H1 (cell line): ENCODE results near the gene CASKIN2. TPM values are rescaled to one million over a fixed set of nuclear protein-coding genes. Genes with fewer than 3 reads are reported as not detected.
A peak's percentile ranks its signal among the peaks of the same experiment; 100 is the strongest.

ENCODE experiments used
- CTCF ChIA-PET: fragments of 300-600 bp; sonication (Branson Sonifier 250); formaldehyde crosslinking; loops from one replicate; lab custom pipeline; 2021; ENCODE audit not compliant: partially characterized antibody; lab: Charles Lee
- POLR2A ChIA-PET: fragments of 300-600 bp; sonication (Branson Sonifier 250); formaldehyde crosslinking; loops from one replicate; lab custom pipeline; 2021; ENCODE audit warnings: inconsistent platforms; ENCODE audit not compliant: partially characterized antibody; lab: Charles Lee
- DNase-seq, 2 experiments: peaks; one replicate each; pipeline versions ENCODE4 v3.0.0 to v3.0.0-alpha.2; 2010 to 2022; ENCODE audit warnings: low spot score in 2 of 2, low read depth in 1 of 2, mixed read lengths in 1 of 2
- FAIRE-seq: peaks from 2 replicates; lab custom pipeline; 2011; peaks lifted over from hg19 to GRCh38; lab: Jason Lieb, UNC
- H2AFZ ChIP-seq: 2 replicates; pipeline ENCODE4 v1.8.1; 2012; ENCODE audit warnings: low read length, inconsistent platforms
- H2AK5ac ChIP-seq: 2 replicates; pipeline ENCODE4 v1.6.1; 2013; ENCODE audit warnings: low read depth, low read length
- H2BK120ac ChIP-seq: replicated peaks from 2 replicates; pipeline ENCODE3; 2013; ENCODE audit warnings: low read depth, low read length, inconsistent platforms
- H2BK12ac ChIP-seq: 2 replicates; pipeline ENCODE4 v1.6.1; 2013; ENCODE audit warnings: low read depth, low read length
- H2BK15ac ChIP-seq: 2 replicates; pipeline ENCODE4 v1.6.1; 2013; ENCODE audit warnings: low read length
- H2BK20ac ChIP-seq: 2 replicates; pipeline ENCODE4 v1.6.1; 2013; ENCODE audit warnings: low read length
- H2BK5ac ChIP-seq: 2 replicates; pipeline ENCODE4 v1.6.1; 2013; ENCODE audit warnings: low read depth, low read length
- H3K14ac ChIP-seq: 2 replicates; pipeline ENCODE4 v1.6.1; 2013; ENCODE audit warnings: inconsistent platforms; ENCODE audit not compliant: insufficient read length
- H3K18ac ChIP-seq: 2 replicates; pipeline ENCODE4 v1.6.1; 2013; ENCODE audit warnings: low read length; ENCODE audit errors: extremely low read depth
- H3K23ac ChIP-seq: 2 replicates; pipeline ENCODE4 v1.6.1; 2013; ENCODE audit warnings: inconsistent platforms; ENCODE audit not compliant: insufficient read length
- H3K23me2 ChIP-seq: 2 replicates; pipeline ENCODE4 v1.6.1; 2013; ENCODE audit warnings: low read depth, low read length
- H3K27ac ChIP-seq: 2 replicates; pipeline ENCODE4 v1.6.1; 2011; ENCODE audit warnings: low read depth, low read length, inconsistent platforms
- H3K27me3 ChIP-seq, 4 experiments: replicated peaks in 1 of 4; 1 replicate in 1 of 4; 2 replicates in 3 of 4; pipeline versions ENCODE4 v1.6.1 to v1.8.1; 2011 to 2013; ENCODE audit warnings: low read length in 3 of 4, mild to moderate bottlenecking in 3 of 4, inconsistent platforms in 2 of 4, mixed read lengths in 2 of 4, moderate library complexity in 1 of 4; ENCODE audit not compliant: control insufficient read depth in 3 of 4, insufficient read depth in 3 of 4; ENCODE audit errors: extremely low read depth in 1 of 4
- H3K36me3 ChIP-seq, 4 experiments: 2 replicates each; pipeline versions ENCODE4 v1.6.1 to v1.8.1; 2011 to 2013; ENCODE audit warnings: mild to moderate bottlenecking in 4 of 4, low read length in 3 of 4, moderate library complexity in 2 of 4, control low read depth in 1 of 4, inconsistent platforms in 1 of 4; ENCODE audit not compliant: insufficient read depth in 4 of 4, control insufficient read depth in 2 of 4
- H3K4ac ChIP-seq: replicated peaks from 2 replicates; pipeline ENCODE3; 2013; ENCODE audit warnings: low read length, low read depth, mixed read lengths, inconsistent platforms; ENCODE audit not compliant: insufficient read length
- H3K4me1 ChIP-seq, 4 experiments: replicated peaks in 1 of 4; 1 replicate in 1 of 4; 2 replicates in 3 of 4; pipeline versions ENCODE4 v1.6.1 to v1.8.1; 2011 to 2013; ENCODE audit warnings: low read length in 3 of 4, inconsistent platforms in 2 of 4, mixed read lengths in 1 of 4; ENCODE audit not compliant: insufficient read depth in 4 of 4, control insufficient read depth in 3 of 4
- H3K4me2 ChIP-seq, 2 experiments: 2 replicates each; pipeline versions ENCODE4 v1.6.1 to v1.8.1; 2011 to 2013; ENCODE audit warnings: low read depth in 2 of 2, low read length in 2 of 2, control low read depth in 1 of 2, inconsistent platforms in 1 of 2, mild to moderate bottlenecking in 1 of 2; ENCODE audit not compliant: insufficient read depth in 1 of 2
- H3K4me3 ChIP-seq, 4 experiments: fragments of 200-600, 300-600 bp in 1 of 4; sonication (generic), shearing (Covaris generic), sonication (Bioruptor Twin) in 1 of 4; 2 replicates each; pipeline versions ENCODE4 v1.5.1 to v1.8.1; 2011 to 2016; ENCODE audit warnings: low read length in 4 of 4, low read depth in 3 of 4, control low read depth in 2 of 4, inconsistent platforms in 2 of 4, mild to moderate bottlenecking in 2 of 4, mixed read lengths in 1 of 4, moderate library complexity in 1 of 4; ENCODE audit not compliant: insufficient read depth in 2 of 4; ENCODE audit errors: extremely low read depth in 1 of 4
- H3K56ac ChIP-seq: replicated peaks from 2 replicates; pipeline ENCODE3; 2013; ENCODE audit warnings: low read depth, mild to moderate bottlenecking, mixed read lengths, low read length, inconsistent platforms; ENCODE audit not compliant: insufficient read length
- H3K79me1 ChIP-seq: 2 replicates; pipeline ENCODE4 v1.6.1; 2013; ENCODE audit warnings: low read depth, low read length, control low read depth
- H3K79me2 ChIP-seq, 2 experiments: 2 replicates each; pipeline versions ENCODE4 v1.6.1 to v1.8.1; 2012 to 2013; ENCODE audit warnings: low read length in 2 of 2, mild to moderate bottlenecking in 2 of 2, inconsistent platforms in 1 of 2; ENCODE audit not compliant: insufficient read depth in 2 of 2, control insufficient read depth in 1 of 2
- H3K9ac ChIP-seq, 4 experiments: replicated peaks in 1 of 4; 1 replicate in 1 of 4; 2 replicates in 3 of 4; pipeline versions ENCODE4 v1.6.1 to v1.8.1; 2011 to 2013; ENCODE audit warnings: low read depth in 3 of 4, low read length in 3 of 4, control low read depth in 2 of 4, mild to moderate bottlenecking in 2 of 4, moderate library complexity in 2 of 4, inconsistent platforms in 1 of 4; ENCODE audit errors: extremely low read depth in 1 of 4
- H3K9me3 ChIP-seq, 2 experiments: 2 replicates each; pipeline versions ENCODE4 v1.6.1 to v1.8.1; 2012 to 2013; ENCODE audit warnings: mild to moderate bottlenecking in 2 of 2, moderate library complexity in 2 of 2, control low read depth in 1 of 2, inconsistent platforms in 1 of 2, low read depth in 1 of 2, low read length in 1 of 2, mixed read lengths in 1 of 2; ENCODE audit not compliant: insufficient read depth in 2 of 2
- H4K20me1 ChIP-seq, 2 experiments: replicated peaks in 1 of 2; 2 replicates each; pipeline versions ENCODE3 to v1.8.1; 2011 to 2013; ENCODE audit warnings: inconsistent platforms in 2 of 2, low read length in 2 of 2, mild to moderate bottlenecking in 1 of 2; ENCODE audit not compliant: insufficient read depth in 2 of 2, control insufficient read depth in 1 of 2
- H4K5ac ChIP-seq: 2 replicates; pipeline ENCODE4 v1.6.1; 2013; ENCODE audit warnings: low read length, low read depth, mixed read lengths, inconsistent platforms; ENCODE audit not compliant: insufficient read length
- H4K8ac ChIP-seq: 2 replicates; pipeline ENCODE4 v1.8.0; 2013; ENCODE audit warnings: mild to moderate bottlenecking, moderate library complexity, low read length, inconsistent platforms; ENCODE audit not compliant: insufficient read depth; ENCODE audit errors: extremely low read depth
- H4K91ac ChIP-seq: replicated peaks from 2 replicates; pipeline ENCODE3; 2013; ENCODE audit warnings: low read length, mixed read lengths, inconsistent platforms; ENCODE audit not compliant: insufficient read length
- CBX5 ChIP-seq: fragments of 300-800, 300-1000 bp; sonication (generic); IDR thresholded peaks from 2 replicates; pipeline ENCODE4 v1.7.1; 2016; ENCODE audit warnings: antibody characterized with exemption, low read length, low read depth
- CTBP2 ChIP-seq: IDR thresholded peaks from 2 replicates; pipeline ENCODE4 v1.7.0; 2011; ENCODE audit warnings: borderline replicate concordance, mild to moderate bottlenecking, moderate library complexity, mixed read lengths, low read length; ENCODE audit not compliant: insufficient read depth, insufficient read length
- KDM4A ChIP-seq: IDR thresholded peaks from one replicate; pipeline ENCODE4 v1.7.1; 2012; ENCODE audit warnings: low read depth, mild to moderate bottlenecking, moderate library complexity, low read length, inconsistent platforms; ENCODE audit not compliant: severe bottlenecking
- MAX ChIP-seq: IDR thresholded peaks from 2 replicates; pipeline ENCODE4 v1.6.1; 2012; ENCODE audit warnings: inconsistent platforms
- PHF8 ChIP-seq: fragments of 200-600 bp; sonication (generic); conservative IDR thresholded peaks from 2 replicates; pipeline ENCODE4 v1.7.1; 2012; ENCODE audit warnings: low read depth, mild to moderate bottlenecking, inconsistent platforms, low read length, moderate library complexity
- POLR2A ChIP-seq, 2 experiments: IDR thresholded peaks; 1 replicate in 1 of 2; 2 replicates in 1 of 2; pipeline ENCODE4 v1.6.1; 2011; ENCODE audit warnings: low read depth in 2 of 2, low read length in 2 of 2, mild to moderate bottlenecking in 2 of 2; ENCODE audit errors: control extremely low read depth in 1 of 2
- POLR2AphosphoS5 ChIP-seq: IDR thresholded peaks from 2 replicates; pipeline ENCODE4 v1.6.1; 2011; ENCODE audit warnings: low read depth, low read length
- RFX5 ChIP-seq: IDR thresholded peaks from 2 replicates; pipeline ENCODE4 v1.6.1; 2011; ENCODE audit warnings: low read depth, low read length, improper control_type of control experiment, borderline replicate concordance
- TAF1 ChIP-seq: IDR thresholded peaks from 2 replicates; pipeline ENCODE4 v1.6.1; 2011; ENCODE audit warnings: mild to moderate bottlenecking, low read depth, low read length
- TEAD4 ChIP-seq: IDR thresholded peaks from 2 replicates; pipeline ENCODE4 v1.6.1; 2012; ENCODE audit warnings: low read depth, low read length, inconsistent platforms, mixed read lengths
- WGBS, 2 experiments: shearing (Covaris generic) in 1 of 2; methylation state at CpG; one replicate each; pipeline versions ENCODE4 v1.1.6 to v1.1.7; 2013 to 2015; ENCODE audit warnings: low lambda C conversion rate in 2 of 2, mixed read lengths in 2 of 2, inconsistent platforms in 1 of 2, low coverage in 1 of 2, missing lambda C conversion rate in 1 of 2; ENCODE audit not compliant: insufficient replicate concordance in 2 of 2, insufficient coverage in 1 of 2, insufficient read length in 1 of 2; ENCODE audit errors: extremely low coverage in 1 of 2, missing lambda C conversion rate in 1 of 2; 5-methylcytosine and 5-hydroxymethylcytosine counted together
- polyA plus RNA-seq, 7 experiments: library from polyadenylated mRNA; depleted of rRNA in 3 of 7; stranded (reverse) in 5 of 7; unstranded in 2 of 7; fragments of >200 nt in 5 of 7; fragments of 200-250 nt in 2 of 7; gene quantifications; 1 replicate in 5 of 7; 2 replicates in 1 of 7; 4 replicates in 1 of 7; pipeline versions ENCODE4 v1.2.1 to v1.2.3, GENCODE V29; 2011 to 2013; ENCODE audit warnings: missing spikeins in 2 of 7, mixed read lengths in 2 of 7
- total RNA-seq: library from RNA; stranded (reverse); fragmentation: NEBNext Ultra II Directional; extraction: Animal tissue kit (Norgen Biotek cat#: 25700); gene quantifications from 2 replicates; pipeline ENCODE4 v1.2.1, GENCODE V29; 2021

Gene CASKIN2
- total and polyA plus RNA-seq, 2 of the 8 experiments (the other 6 are each of a cell fraction or from before 2014, with no cell fraction given): 6.7 to 32.3 TPM

- H4K8ac ChIP-seq: peak overlapping the region; percentile 4; the same call in 1 of the 2 replicates
- H3K14ac ChIP-seq: no peak overlapping the region
- peak overlapping the region; percentile 45 to 77 (median 70) for H3K9ac ChIP-seq
- CTCF ChIA-PET: interaction anchor here (1.1 to 3.9 kb wide), 3 partner anchors 11 to 110 kb away, joined by 3 to 31 read pairs (median 3); no protein-coding TSS in a partner anchor
- peak overlapping the region; percentile 52; the same call in 1 of the 2 replicates for H2BK5ac ChIP-seq
- POLR2A ChIA-PET: interaction anchor here (0.8 to 4.5 kb wide), 6 partner anchors 10 to 30 kb away, joined by 3 to 35 read pairs (median 4); no protein-coding TSS in a partner anchor
- H3K23ac ChIP-seq: no peak overlapping the region
- peak overlapping the region; percentile 86 to 95 for H3K4me2 ChIP-seq
- no peak overlapping the region for H2BK15ac ChIP-seq
- H4K20me1 ChIP-seq: peaks cover 2 to 33% of the 10 kb centered on the region in 2 experiments
- H3K27ac ChIP-seq: peak overlapping the region; percentile 59
- DNase-seq: peak in 1 of 2 experiments; percentile 64
- peak overlapping the region; percentile 72 to 92 (median 82) for H3K4me3 ChIP-seq
- WGBS, 2 experiments: 3% methylated on average over 24 of the region's 50 CpGs; no CpG with 5 or more reads in 1 of the 2 experiments
- no peaks in the 10 kb centered on the region for H3K9me3 ChIP-seq
- 0 out of 2 replicates have a peak overlapping the region, but pooled peaks have one; percentile 68 for H2BK12ac ChIP-seq
- no peak overlapping the region; the same call in 1 of the 2 replicates for H3K18ac ChIP-seq
- H2AK5ac ChIP-seq: no peak overlapping the region
- H2BK120ac ChIP-seq: no peak overlapping the region
- peak overlapping the region; percentile 42 for H3K56ac ChIP-seq
- TF ChIP-seq POLR2AphosphoS5 (no peak; the same call in 1 of the 2 replicates), TAF1 (0 out of 2 replicates have a peak, but pooled peaks have one; percentile 16), TEAD4 (peak; percentile 84), KDM4A (peak; percentile 67), CTBP2 (no peak), POLR2A (IDR thresholded peaks at IDR 0.05; ENCODE audit: control extremely low read depth in 1 of 2, low read depth in 2 of 2, low read length in 2 of 2) (peak in 1 of 2 experiments; percentile 61; a peak in 2 of 3 replicates), CBX5 (no peak), RFX5 (no peak), PHF8 (peak; percentile 68), MAX (no peak)
- TF ChIP-seq, all 59 proteins: peak for 5
- Histone ChIP-seq H3K36me3 (peaks cover 0 to 10% (median 4%) of the 10 kb centered on the region in 4 experiments; a peak in 3 of 8 replicates), H4K91ac (no peak overlapping the region), H3K23me2 (peaks cover 18% of the 10 kb centered on the region), H2AFZ (no peak overlapping the region), H3K79me1 (peaks cover 3% of the 10 kb centered on the region), H3K27me3 (no peaks in the 10 kb centered on the region), H4K5ac (peak overlapping the region; percentile 30), H3K4ac (peak overlapping the region; percentile 78), H2BK20ac (no peak overlapping the region), H3K79me2 (peaks cover 0 to 16% of the 10 kb centered on the region in 2 experiments; a peak in 1 of 4 replicates), H3K4me1 (peaks cover 0 to 14% (median 8%) of the 10 kb centered on the region in 4 experiments; a peak in 6 of 7 replicates)
- no peak for FAIRE-seq
These were observed 330 bp downstream of the CASKIN2 start for GRCh38 chr17:75514919-75515495.
